Ovary (tissue), 9 donors: ENCODE data around the gene OCA2. TPM values are rescaled to one million over a fixed set of nuclear protein-coding genes. Genes with fewer than 3 reads are reported as not detected.

Source experiments
- DNase-seq, 5 donors: peaks; one replicate each; pipeline ENCODE4 v3.0.0-alpha.2; 2019 to 2020
- H3K27ac ChIP-seq, 2 donors: fragments of 200-600 bp; one replicate each; pipeline versions ENCODE4 v1.5.1 to v1.8.0; 2019 to 2022
- H3K27me3 ChIP-seq: fragments of 200-600 bp; one replicate; pipeline ENCODE4 v1.8.0; 2022
- H3K36me3 ChIP-seq: fragments of 200-600 bp; sonication (generic); one replicate; pipeline ENCODE4 v1.5.1; 2019
- H3K4me1 ChIP-seq: one replicate; pipeline ENCODE4 v1.8.1; 2013; ENCODE audit warnings: mild to moderate bottlenecking, moderate library complexity; ENCODE audit not compliant: insufficient read depth
- H3K4me3 ChIP-seq: fragments of 200-600 bp; sonication (generic); one replicate; pipeline ENCODE4 v1.5.1; 2017
- H3K9me3 ChIP-seq, 2 donors: fragments of 200-600 bp in 1 of 2; sonication (generic) in 1 of 2; one replicate each; pipeline versions ENCODE4 v1.5.1 to v1.8.1; 2013 to 2019; ENCODE audit warnings: mild to moderate bottlenecking in 1 of 2, moderate library complexity in 1 of 2
- CTCF ChIP-seq, 3 donors: fragments of 450-650 bp in 2 of 3; fragments of 200-600 bp in 1 of 3; IDR thresholded peaks; one replicate each; pipeline versions ENCODE4 v1.5.1 to v1.8.0; 2016 to 2022; ENCODE audit warnings: antibody characterized with exemption in 3 of 3, mild to moderate bottlenecking in 1 of 3
- EP300 ChIP-seq: sonication (generic); formaldehyde crosslinking; IDR thresholded peaks from one replicate; pipeline ENCODE4 v1.6.1; 2017; ENCODE audit warnings: antibody characterized with exemption
- POLR2A ChIP-seq: fragments of 450-650 bp; IDR thresholded peaks from one replicate; pipeline ENCODE4 v1.6.1; 2017; ENCODE audit warnings: antibody characterized with exemption, mild to moderate bottlenecking, moderate library complexity
- WGBS, 3 donors: extraction: QIAGEN DNeasy Blood & Tissue Kit in 1 of 3; methylation state at CpG; one replicate each; pipeline versions ENCODE4 v1.1.5 to v1.1.7; 2013 to 2017; 5-methylcytosine and 5-hydroxymethylcytosine counted together
- intact Hi-C, 4 donors: fragments of 100-400 bp; cut with DNase I; formaldehyde crosslinking; loops; one replicate each; pipeline versions ENCODE4 v1.11.0 to v1.15.1; 2022 to 2023
- polyA plus RNA-seq, 2 donors: library from polyadenylated mRNA; stranded (reverse); fragments of 200-250 nt in 1 of 2; fragments of 350-450 nt in 1 of 2; fragmentation: Illumina TruSeq in 1 of 2; extraction: RNeasy Lipid Tissue Mini Kit (QIAGEN cat#74804) in 1 of 2; gene quantifications; one replicate each; pipeline ENCODE4 v1.2.3, GENCODE V29; 2013 to 2014
- total RNA-seq, 7 donors: library from RNA; depleted of rRNA in 2 of 7; stranded (reverse); fragments of >200 nt in 2 of 7; fragmentation: NEBNext Ultra II Directional in 3 of 7; extraction: Animal tissue kit (Norgen Biotek cat#: 25700) in 3 of 7; gene quantifications; one replicate each; pipeline versions ENCODE4 v1.1.0 to v1.2.4, GENCODE V29; 2016 to 2023
- donor health status: DM: no; HTN: no; CAD: no; lungs with moderate emphysema.
- donor health status: DM: no; HTN: no; CAD: no.
- donor health status: Bipolar disorder and iron deficiency.
- donor health status: DM: yes; HTN: yes; CAD: no.
- donor health status: DM: no; HTN: no; CAD: no.
- donor health status: DM: yes; HTN: yes; CAD: no.

Gene OCA2
- total and polyA plus RNA-seq, 9 donors = 0.31 to 3.5 (median 0.68) TPM; not detected in 1

- H3K4me3 ChIP-seq = no peak overlapping the region
- no peaks in the 10 kb centered on the region for H3K9me3 ChIP-seq
- intact Hi-C loops = no loop called here
- H3K4me1 ChIP-seq = no peaks in the 10 kb centered on the region
- WGBS, 3 donors = 78 to 88% (median 80%) methylated on average over 3 of the region's 3 CpGs
- H3K36me3 ChIP-seq = no peaks in the 10 kb centered on the region
- TF ChIP-seq CTCF (IDR thresholded peaks at IDR 0.05) (no peak), EP300 (no peak), POLR2A (no peak)
- no peak overlapping the region for H3K27ac ChIP-seq
- no peaks in the 10 kb centered on the region for H3K27me3 ChIP-seq
- DNase-seq = no peak
Measured at GRCh38 chr15:28049581-28049980, 49.5 kb downstream of the OCA2 start.

GRCh38 chr15:28047277-28047676, 51.8 kb downstream of the OCA2 start:
- Histone ChIP-seq H3K4me1 (no peaks in the 10 kb centered on the region), H3K27me3 (no peaks in the 10 kb centered on the region), H3K27ac (no peak overlapping the region), H3K4me3 (no peak overlapping the region), H3K9me3 (no peaks in the 10 kb centered on the region), H3K36me3 (no peaks in the 10 kb centered on the region)
- intact Hi-C loops = no loop called here
- TF ChIP-seq EP300 (no peak), CTCF (IDR thresholded peaks at IDR 0.05) (no peak), POLR2A (no peak)
- no peak for DNase-seq
- WGBS, 3 donors = 68 to 77% (median 72%) methylated on average over 3 of the region's 3 CpGs

- no peak overlapping the region for H3K27ac ChIP-seq
- no peaks in the 10 kb centered on the region for H3K27me3 ChIP-seq
- DNase-seq = no peak
- intact Hi-C loops = no loop called here
- H3K36me3 ChIP-seq = no peaks in the 10 kb centered on the region
- 76 to 86% (median 77%) methylated on average over 5 of the region's 5 CpGs for WGBS, 3 donors
- H3K4me3 ChIP-seq = no peak overlapping the region
- TF ChIP-seq CTCF (IDR thresholded peaks at IDR 0.05) (no peak), POLR2A (no peak)
- no peaks in the 10 kb centered on the region for H3K9me3 ChIP-seq
- no peaks in the 10 kb centered on the region for H3K4me1 ChIP-seq
Measured at GRCh38 chr15:28044121-28044672, 54.9 kb downstream of the OCA2 start.

- intact Hi-C loops = no loop called here
Measured at GRCh38 chr15:28043691-28044091, 55.4 kb downstream of the OCA2 start.

More at GRCh38 chr15:28043691-28044091, 55.4 kb downstream of the OCA2 start:
- Histone ChIP-seq H3K9me3 (no peaks in the 10 kb centered on the region), H3K4me1 (no peaks in the 10 kb centered on the region), H3K36me3 (no peaks in the 10 kb centered on the region), H3K27ac (no peak overlapping the region), H3K4me3 (no peak overlapping the region), H3K27me3 (no peaks in the 10 kb centered on the region)
- TF ChIP-seq POLR2A = no peak
- TF ChIP-seq CTCF (IDR thresholded peaks at IDR 0.05) = no peak
- no peak for DNase-seq
